NCI-H774 (cell line): Measurements from ENCODE around the gene CCNK.

Source experiments
- DNase-seq: peaks from one replicate; lab custom pipeline; 2025; lab: John Stamatoyannopoulos, UW

Gene CCNK

GRCh38 chr14:99535908-99536778, 54.9 kb downstream of the CCNK start:
- DNase-seq = no peak

DNA sequence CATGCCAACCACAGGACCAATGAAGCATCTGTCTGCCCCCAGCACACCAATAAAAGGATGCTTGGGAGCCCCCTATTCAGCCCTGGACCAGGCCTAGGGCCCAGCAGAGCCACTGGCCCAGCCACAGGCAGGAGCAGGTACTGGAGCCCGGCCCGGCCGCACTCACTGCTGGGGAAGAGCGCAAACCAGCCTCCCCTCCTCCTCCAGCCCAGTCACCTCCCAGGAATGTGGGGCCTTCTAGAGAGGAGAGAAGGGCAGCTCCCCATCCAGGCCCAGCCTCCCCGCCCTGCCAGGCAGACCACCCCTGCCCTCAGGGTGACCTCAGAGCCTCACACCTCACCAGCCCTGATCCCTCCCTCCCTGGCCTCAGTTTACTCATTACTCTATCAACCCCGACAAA, 56.2 kb downstream of the CCNK start:
- no peak for DNase-seq

GRCh38 chr14:99538275-99538674, 57.1 kb downstream of the CCNK start:
- DNase-seq = no peak

- DNase-seq = no peak
Observed at GRCh38 chr14:99538733-99539132, 57.5 kb downstream of the CCNK start.

DNA sequence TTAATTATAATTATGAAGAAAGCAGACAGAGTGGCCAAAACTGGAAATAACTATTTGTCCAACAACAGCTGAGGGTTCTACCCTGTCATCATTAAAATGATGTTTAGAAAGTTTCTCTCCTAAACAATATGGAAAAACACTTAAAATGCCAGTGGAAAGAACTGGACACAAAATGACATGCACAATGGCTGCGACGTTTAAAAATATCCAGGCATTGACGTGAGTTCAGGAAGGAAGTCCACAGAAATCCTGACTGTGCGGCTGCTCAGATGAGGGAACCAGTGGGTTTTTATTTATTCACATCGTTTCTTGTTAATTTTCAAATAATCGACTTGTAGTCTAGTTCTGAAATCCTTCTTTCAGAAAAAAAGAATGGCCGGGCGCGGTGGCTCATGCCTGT, 58.3 kb downstream of the CCNK start:
- DNase-seq = no peak

DNA sequence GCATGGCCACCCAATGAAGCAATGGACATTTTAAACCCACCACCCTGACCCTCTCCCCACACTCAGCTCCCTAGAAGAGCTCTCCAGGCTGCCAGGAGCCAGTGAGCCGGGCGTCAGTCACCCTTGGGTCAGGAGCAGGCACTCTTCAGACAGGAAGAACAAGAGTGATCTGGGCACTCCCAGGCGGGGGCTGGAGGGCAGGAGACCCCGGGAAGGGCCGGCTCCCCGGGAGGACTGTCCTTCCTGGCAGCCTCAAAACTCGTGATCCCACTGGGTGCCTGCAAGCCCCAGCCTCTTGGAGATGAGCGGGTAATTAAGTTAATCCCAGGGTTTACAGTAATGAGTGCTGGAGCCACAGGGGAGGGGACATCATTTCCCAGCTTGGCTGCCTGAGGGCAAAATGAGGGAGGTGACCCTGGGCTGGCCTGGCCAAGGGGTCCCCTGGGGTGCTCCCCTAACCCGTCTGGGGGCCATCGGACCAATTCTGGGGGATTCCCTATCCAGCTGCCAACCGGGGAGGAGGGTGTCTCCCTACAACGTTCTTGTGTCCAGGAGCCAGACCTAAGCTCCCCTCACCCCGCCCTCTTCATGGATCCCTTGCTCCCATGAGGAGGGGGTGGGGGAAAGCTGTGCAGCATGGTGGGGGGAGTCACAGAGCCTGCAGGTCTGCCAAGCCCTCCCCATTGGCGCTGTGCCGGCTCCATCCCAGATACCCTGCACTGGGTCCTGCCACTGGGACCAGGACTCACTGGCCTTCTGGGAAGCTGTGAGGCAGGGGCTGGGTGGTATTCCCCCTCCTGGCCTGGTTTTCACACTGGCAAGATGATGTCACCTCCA, 59.2 kb downstream of the CCNK start:
- DNase-seq = no peak

GRCh38 chr14:99541211-99541610, 60.0 kb downstream of the CCNK start:
- no peak for DNase-seq

GRCh38 chr14:99541677-99542470, 60.7 kb downstream of the CCNK start:
- DNase-seq = no peak

- no peak for DNase-seq
Observed at GRCh38 chr14:99542566-99542965, 61.4 kb downstream of the CCNK start.

DNA sequence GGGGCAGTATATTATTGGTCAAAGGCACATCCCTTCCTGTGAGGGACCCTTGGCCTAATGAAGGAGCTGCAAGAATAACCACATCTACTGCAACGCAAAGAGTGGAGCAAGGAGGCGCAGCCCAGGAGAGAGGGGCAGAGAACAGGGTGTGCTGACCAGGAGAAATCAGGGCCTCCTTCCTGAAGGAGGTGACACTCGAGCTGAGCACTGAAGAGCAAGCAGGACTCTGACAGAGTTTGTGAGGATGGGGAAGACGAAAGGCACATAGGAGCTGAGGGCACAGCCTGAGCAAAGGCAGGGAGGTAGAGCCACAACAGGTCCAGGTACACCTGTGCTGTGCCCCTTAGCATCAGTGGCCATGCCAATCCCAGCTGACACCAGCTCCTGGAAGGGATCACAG, 62.2 kb downstream of the CCNK start:
- DNase-seq = no peak

DNA sequence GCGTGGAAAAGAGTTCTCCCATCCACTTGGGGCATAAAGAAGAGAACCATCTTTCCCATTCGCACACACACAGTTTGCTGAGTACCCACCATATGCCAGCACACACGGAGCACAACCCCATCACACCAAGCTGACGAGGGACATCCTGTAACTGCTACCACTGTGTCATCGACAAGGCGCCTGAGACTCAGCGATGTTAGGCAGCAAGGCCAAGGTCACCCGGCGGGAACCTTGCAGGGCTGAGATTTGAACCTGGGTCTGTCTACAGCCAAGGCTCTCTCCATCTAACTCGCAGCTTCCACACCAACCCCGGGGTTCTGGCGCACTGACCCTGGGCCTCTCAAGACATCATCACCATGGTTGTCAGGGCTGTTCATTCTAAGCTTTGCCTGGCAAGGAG, 62.8 kb downstream of the CCNK start:
- no peak for DNase-seq

GRCh38 chr14:99544991-99545390, 63.8 kb downstream of the CCNK start:
- DNase-seq = no peak

DNA sequence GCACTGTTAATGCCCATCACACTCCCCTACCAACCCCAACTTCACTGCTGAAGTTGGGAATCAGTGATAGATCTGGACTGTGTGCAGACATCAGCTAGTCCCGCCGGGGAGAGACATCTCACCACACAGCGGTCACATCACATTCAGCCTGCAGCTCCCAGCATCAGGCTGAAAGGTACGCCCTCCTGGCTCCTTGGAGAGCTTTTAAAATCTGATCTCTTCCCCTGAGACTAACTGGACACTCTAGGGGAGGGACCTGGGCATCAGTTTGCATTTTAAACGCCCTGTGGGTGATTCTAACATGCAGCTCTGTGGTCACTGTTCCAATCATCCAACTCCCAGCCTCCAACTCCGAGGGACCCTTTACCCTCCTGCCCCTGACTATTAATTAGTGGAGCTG, 64.4 kb downstream of the CCNK start:
- no peak for DNase-seq

DNA sequence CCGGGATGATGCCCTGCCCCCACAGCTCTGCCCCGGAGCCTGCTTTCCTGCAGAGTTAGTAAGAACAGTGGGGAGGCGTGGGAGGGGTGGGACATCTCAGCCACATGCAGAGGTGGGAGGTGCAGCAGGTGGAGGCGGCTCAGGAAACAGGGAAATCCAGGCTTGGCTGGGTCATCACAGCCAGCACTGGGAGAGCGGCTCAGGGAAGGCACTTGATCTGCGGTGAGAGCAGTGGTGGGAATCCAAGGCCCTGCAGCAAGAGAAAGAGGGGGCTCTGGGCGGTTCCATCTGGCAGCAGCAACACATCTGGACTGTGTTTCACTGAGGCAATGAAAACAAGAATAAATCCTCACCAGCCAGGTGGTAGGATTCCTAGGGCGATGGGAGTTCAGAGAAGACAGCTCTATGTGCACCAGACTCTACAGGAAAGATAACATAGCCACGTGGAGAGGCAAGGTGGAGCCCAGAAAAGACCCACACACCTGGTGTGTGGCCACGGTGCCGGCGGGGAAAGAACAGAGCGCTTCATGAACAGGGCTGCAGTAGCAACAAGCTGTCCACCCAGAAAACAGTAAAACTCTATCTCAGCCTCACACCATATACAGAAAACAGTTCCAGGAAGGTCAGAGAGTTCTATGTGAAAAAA, 65.1 kb downstream of the CCNK start:
- no peak for DNase-seq

DNA sequence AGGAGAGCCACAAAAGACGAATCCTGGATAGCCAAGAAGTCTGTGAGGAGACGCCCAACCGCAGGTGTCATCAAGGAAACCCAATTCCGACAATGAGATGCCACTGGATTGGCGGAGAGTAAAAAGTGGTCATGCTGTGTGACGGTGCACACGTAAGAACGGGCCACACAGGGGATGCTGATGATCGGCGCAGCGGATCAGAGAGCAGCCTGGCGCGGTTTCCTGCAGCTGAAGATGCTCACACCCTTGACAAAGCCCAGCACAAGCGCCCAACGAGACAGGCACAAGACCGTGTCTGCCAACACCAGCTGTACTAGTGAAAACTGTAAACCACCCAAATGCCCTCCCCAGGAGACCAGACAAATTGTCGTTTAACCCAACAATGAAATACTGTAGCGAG, 67.0 kb downstream of the CCNK start:
- DNase-seq = no peak

GRCh38 chr14:99548871-99549515, 67.8 kb downstream of the CCNK start:
- no peak for DNase-seq

DNA sequence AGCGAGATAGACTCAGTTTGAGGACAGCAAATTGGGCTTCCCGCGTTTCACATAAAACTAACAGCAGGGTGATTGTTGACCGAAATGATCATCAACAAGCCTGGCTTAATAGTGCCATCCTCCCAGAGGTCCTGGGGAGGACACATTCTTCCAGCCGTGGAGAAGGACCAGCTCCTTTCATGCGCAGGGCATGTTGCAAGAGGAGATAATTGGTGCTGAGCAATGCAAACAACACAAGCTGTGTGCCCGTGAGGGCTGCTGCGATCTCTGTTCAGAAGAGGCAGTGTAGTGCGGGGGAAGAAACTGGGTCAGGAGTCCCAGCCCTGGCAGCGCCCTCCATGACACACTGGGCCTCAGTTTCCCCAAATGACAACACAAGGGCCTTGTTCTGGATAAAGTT, 68.5 kb downstream of the CCNK start:
- peak; percentile 14 for DNase-seq

DNA sequence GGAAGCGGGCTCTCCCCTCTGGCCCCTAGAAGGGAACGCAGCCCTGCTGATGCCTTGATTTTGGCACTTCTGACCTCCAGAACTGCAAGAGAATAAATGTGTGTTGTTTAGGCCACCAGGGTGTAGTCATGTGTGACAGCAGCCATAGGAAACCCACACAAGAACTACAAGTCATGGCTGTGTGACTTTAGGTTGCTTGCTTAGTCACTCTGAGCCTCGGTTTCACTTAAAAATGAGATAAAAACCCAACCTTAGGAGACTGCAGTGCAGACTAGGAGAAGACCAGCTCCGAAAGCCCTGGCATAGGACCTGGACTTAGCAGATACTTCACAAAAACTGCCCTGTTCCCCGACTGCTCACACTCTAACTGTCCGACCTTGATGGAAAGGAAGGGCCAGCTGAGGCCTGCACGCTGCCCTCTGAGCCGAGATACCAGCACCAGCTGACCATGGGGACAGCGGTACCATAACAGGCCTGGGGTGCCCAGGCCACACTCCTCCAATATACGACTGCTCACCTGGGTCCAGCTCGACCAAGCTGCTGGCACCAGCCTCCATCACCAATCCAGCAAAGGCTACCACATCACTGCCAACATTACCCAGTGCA, 69.3 kb downstream of the CCNK start:
- DNase-seq = no peak

DNA sequence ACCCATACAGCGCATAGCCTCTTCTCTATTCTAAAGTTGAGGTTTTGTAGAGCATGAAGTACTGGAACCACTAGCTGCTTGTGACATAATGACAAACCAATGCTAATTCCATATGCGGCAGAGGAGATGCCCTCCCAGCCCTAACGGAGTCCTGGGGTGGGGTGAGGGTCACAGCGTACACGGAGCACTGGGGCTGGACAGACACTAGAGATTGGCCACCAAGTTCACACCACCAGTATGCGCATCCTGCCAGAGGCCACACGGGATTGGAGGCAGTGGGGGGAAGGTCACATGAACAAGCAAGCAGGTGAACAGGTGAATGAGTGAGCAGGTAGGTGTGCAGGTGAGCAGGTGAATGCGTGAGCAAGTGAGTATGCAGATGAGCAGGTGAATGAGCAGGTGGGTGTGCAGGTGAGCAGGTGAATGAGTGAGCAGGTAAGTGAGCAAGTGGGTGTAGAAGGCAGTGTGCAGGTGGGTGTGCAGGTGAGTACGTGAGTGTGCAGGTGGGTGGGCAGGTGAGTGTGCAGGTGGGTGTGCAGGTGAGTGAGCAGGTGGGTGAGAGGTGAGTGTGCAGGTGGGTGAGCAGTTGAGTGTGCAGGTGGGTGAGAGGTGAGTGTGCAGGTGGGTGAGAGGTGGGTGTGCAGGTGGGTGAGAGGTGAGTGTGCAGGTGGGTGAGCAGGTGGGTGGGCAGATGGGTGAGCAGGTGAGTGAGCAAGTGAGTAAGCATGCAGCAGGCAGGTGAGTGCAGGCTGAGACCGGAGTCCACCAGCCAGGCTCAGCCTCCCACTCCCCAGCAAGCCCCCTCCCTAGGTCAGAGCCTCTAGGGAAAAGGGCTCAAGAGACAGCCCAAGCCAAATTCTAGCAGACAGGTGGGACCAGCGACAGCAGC, 70.1 kb downstream of the CCNK start:
- DNase-seq = peak; percentile 22

DNA sequence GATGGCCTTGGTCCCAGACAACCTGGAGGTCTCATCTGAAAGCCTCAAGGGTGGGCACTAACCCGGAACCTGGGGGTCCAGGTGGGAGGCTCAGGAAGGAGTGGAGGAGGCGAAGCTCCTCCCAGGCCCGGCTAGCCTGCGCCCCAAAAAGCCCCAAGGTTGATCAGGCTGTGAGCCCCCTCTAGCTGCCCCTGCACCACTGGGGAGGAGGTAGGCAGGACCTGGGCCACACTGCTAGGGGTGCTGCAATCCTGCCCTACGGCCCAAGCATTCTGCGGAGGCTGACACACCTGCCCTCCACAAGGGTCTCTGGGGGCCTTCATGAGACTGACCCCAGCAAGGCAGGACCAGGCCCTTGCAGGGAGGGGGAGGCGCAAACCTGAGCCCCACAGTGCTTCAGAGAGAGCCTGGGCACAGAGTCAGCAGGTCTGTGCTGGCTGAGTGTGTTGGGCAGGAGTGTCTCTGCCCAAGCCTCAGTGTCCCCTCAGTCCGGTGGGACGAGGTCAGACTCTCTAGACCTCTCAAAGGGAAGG, 70.9 kb downstream of the CCNK start:
- DNase-seq = no peak
